Measurements from ENCODE around the gene TTC16.

The TTC16 gene

DNA sequence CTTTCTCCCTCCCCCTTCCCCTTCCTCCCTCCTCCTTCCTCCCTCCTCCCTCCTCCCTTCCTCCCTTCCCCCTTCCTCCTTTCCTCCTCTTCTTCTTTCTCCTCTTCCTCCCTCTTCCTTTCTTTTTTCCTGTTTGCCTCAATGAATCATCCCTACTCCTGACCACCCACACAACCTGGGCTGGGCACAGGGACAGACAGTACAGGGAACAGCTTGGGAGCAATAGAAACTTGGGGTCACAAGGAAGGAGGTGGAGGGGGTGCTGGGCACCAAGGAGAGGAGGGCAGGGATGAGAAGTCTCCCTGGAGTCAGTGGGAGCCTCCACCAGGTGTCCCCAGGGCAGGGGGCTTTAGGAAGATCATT is 5.0 kb downstream of the TTC16 start:
- no peak for DNase-seq

GRCh38 chr9:127721391-127721821 is 5.5 kb downstream of the TTC16 start:
- DNase-seq, result no peak

DNA sequence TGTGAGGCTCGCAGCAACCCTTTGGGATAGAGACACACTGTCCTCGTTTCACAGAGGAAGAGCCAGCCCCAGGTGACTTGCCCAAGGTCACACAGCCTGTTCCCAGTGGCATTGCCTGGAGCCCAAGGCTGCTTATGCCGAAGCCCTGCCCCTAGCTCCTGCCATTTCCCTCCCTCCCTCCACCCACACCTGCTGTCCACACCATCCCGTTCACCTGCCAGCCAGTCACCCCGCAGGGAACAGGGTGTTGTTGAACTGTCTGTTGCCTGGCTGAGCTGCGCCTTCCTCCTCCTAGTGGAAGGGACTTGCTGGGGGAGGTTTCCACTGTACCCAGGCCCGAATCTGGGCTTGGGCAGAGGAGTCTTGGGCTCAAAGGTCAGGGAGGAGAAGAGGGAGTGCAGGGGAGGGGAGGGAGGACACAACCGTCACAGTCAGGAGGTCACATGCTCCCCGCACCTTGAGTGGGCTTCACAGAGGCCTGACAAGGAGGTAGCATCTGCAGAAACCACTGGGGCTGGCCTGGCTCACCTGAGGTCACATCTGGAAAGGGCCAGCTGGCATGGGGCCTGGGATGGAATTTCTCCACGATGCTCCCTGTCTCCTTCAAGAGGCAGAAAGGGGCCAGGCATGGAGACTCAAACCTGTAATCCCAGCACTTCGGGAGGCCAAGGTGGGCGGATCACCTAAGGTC is 6.3 kb downstream of the TTC16 start:
- no peak for DNase-seq

DNA sequence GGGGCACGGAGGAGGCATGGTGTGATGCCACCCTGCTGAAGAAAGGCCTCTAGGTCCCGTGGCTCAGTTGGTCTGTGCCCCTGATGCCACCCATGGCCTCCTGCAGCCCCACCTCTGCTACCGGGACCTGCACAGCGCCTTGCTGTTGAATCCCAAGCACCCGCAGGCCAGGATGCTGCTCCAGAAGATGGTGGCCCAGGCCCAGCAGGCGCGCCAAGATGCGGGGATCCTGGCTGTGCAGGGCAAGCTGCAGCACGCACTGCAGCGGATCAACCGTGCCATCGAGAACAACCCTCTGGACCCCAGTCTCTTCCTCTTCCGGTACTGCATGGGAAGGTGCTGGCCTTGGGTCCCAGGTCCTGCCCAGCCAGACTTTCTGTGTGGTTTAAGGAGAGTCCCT is 7.1 kb downstream of the TTC16 start:
- no peak for DNase-seq

DNA sequence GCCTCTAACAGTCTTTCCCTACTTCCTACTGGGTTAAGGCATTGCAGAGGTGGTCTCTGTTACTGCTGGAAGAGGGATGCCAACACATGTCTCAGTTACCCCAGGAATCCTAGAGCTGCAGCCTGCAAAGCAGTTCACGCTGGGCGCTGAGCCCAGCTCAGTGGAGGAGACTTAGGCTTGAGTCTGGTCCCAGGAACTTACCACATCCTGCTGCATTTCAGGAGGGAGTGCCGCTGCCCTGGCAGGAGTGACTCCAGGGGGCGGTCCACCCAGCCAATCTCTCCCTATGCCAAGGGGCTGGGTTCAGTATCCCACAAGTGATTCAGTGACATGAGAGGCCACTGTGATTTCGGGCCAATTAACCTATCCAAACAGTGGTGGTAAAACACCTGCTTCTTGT is 7.6 kb downstream of the TTC16 start:
- DNase-seq, result no peak

DNA sequence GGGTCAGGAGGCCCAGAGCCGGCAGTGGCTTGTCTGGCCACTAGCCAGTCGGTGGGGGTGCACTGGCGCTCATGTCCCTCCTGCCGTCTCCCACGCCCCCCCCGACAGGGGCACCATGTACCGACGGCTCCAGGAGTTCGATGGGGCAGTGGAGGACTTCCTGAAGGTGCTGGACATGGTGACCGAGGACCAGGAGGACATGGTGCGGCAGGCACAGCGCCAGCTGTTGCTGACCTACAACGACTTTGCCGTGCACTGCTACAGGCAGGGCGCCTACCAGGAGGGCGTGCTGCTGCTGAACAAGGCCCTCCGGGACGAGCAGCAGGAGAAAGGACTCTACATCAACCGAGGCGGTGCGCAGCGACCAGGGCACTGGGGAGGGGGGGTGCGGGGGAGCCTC is 8.1 kb downstream of the TTC16 start:
- DNase-seq, result no peak

DNA sequence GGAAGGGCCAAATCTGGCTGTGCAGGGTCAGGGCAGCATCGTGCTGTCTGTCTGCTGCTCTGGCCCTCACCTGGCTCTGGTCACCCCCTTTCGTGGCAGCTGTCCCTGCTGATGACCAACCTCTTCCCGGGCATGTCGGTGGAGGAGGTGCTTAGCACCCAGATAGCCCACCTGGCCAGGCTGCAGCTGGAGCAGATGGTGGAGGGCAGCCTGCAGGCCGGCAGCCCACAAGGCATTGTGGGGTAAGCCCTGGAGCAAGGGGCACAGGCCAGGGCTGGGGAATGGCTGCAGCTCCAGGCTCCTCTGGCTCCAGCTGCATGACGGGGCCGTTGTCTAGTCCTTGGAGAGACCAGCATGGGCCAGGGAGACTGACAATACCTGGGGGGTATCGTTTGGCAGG is 11.0 kb downstream of the TTC16 start:
- DNase-seq, result no peak

DNA sequence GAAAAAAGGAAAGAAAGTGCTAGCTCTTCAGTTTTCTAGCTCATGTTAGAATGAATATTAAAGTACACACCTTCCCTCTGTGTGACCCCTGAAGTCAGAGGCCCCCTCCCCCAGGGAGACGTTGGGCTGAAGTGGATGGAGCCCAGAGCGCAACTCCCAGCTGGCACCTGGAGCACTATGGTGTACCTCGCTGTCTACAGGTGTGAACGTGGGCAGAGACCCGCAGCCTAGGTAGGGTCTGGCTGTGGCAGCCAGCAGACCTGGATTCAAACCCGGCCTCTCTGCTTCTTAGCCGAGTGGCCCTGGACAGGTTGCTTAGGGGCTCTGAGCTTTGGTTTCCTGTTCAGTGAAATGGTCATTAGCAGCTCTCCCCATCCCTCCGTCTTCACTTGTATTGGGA is 12.9 kb downstream of the TTC16 start:
- DNase-seq, result no peak

DNA sequence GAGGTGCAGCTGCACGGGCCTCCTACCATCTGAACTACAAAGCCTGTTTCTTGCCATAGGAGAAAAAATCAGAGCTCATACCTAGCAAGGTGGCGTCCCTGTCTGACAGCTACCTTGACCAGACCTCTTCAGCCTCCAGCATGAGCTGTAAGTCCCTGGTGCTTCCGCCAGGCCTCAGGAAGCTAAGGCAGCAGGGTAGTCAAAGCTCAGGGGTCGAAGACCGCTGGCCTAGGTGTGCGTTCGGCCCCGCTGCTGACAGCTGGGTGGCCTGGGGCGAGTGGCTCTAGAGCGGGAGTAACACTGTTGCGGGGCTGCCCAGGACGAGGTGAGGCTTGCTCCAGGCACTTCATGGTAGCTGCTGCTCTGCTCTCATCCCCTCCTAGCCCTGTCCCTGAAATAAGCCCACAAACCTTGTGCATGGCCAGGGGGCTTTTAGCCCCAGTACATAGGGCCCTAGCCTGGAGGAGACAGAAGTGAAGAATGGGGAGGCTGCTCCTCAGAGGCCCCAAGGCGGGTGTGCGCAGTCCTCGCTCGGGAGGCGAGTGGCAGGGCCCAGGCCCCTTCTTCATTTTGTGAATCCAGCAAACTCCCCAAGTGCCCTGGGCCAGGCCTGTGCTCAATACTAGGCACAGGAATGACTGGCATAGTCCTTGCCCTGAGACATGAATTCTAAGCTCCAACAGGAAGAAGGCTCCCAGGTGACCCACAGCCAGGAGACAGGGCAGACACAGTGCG is 13.8 kb downstream of the TTC16 start:
- DNase-seq, result no peak

DNA sequence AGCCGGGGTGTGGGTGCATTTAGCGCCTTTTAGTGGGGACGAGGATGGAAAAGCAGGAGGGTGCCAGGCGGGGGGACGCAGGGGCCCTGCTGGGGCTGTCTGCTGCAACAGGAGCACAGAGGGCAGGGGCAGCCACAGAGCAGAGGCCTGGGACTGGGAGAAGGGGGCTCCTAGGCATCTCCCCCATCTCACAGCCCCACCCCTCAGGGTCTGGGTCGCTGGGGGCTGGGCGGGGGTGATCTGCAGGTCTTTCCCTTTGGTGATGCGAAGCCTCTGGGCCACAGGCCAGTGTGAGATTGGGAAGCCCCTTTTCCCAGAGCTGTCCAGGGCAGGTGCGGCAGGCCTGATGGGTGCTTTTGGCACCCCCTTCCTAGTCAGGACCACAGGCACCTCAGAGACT is 14.4 kb downstream of the TTC16 start:
- DNase-seq, result no peak

DNA sequence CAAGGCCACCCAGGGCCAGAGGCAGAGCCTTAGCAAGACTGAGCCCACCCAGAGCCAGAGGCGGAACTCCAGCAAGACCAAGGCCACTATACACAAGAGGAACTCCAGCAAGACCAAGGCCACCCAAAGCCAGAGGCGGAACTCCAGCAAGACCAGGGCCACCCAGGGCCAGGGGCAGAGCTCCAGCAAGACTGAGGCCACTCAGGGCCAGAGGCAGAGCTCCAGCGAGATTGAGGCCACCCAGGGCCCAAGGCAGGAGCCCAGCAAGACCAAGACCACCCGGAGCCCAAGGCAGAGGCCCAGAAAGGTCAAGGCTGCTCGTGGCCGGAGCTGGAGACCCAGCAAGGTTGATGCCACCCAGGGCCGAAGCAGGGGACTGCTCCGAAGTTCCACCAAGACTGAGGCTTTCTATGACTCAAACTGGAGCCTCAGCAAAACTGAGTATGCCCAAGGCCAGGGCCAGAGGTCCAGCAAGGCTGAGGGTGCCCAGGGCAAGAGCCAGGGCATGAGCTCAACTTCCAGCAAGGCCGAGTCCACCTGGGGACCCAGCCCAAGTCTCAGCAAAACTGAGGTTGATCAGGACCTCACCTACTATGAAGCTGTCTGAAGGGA is 15.0 kb downstream of the TTC16 start:
- no peak for DNase-seq

GRCh38 chr9:127731938-127732337 is 16.1 kb downstream of the TTC16 start:
- no peak for DNase-seq

DNA sequence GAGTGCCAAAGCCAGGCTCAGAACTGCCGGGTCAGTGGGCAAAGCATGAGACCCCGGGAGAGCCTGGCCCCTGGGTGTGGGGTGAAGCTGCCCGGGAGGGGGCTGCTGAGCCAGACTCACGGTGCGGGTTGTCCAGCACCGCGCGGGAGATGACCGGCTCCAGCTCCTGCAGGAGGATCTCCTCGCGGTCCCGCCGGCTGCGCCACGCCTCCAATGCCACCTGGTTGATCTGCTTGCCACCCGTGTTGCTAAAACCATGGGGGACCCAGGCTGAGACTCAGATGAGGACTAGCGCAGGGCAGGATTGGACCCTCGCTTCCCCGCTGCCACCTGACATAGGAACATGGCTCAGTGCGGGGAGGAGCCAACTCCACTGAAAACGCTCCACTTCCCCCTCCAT is 16.6 kb downstream of the TTC16 start:
- DNase-seq, result no peak

DNA sequence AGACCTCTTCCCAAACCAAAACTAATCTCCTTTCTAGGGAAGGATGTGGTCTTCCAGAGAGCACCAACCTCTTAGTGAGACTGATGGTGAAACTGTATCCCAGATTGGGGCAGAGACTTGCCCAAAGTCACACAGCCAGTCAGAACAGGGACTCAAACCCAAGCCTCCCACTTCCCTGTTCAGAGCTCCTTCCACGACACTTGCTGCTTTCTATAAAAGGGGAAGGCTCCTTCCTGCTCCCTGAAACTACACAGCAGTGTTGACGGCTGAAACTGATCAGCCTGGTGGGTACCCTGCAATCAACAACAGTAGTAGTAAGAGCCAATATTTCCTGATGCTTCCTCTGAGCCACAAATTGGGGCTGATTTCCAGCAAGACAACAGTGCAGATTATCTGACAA is 17.7 kb downstream of the TTC16 start:
- peak; percentile 44 to 54 for DNase-seq

- DNase-seq, result no peak
These were observed 18.4 kb downstream of the TTC16 start for GRCh38 chr9:127734247-127734746.

- DNase-seq, result peak; percentile 97 to 98
These were observed 19.1 kb downstream of the TTC16 start, which contains the start of gene TOR2A for GRCh38 chr9:127734747-127735529. TSS of gene TOR2A (minus strand) at chr9:127735294. CDS start at chr9:127735270, 24 bp downstream.

DNA sequence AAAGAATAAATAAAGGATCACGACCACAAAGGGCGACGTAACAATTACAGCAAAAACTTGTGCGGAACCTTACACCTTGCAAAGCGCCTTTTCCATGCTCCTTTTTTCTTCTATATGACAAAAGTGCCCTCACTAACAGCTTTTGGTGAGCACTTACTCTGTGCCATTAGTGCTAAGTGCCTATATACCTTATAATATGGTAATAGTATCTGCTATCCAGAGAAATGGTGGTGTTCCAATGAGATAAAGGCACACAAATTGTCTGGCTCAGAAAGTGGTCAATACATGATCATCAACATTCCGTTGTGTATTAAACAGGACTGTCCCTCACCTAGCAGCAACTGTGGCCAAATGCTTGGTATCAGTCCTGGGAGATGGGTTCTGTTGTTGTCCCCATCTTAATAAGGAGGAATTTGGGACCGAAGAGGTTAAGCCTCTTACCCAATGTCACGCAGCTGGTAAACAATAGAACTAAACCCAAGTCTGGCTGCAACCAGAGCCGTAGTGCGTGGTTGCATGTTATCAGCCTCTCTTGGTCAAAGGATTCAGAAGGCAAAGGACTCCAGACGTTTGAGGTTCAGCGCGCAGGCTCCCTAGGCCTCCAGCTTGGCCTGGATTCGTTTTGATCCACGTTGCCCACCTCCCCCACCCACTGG is 19.8 kb downstream of the TTC16 start:
- no peak for DNase-seq

DNA sequence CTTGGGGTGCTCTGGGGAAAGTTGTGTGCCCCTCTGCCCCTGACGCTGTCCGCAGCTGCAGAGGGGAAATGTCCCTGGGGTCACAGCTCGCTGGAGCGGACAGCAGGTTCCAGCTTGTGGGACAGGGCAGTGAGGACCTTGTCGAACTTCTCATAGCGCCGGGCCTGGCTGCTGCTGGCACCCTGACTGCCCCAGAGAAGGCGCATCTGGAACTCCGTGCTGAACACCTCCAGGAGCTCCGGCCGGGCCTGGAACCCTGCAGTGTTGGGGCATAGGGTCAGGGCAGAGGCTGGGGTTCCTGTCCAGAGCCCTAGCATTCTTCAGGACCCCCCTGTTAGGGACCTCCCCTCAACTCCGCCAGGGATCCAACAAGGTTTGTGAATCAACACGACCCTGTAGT is 22.8 kb downstream of the TTC16 start:
- DNase-seq, result no peak

- peak; percentile 43 to 75 for DNase-seq
These were observed 23.9 kb downstream of the TTC16 start for GRCh38 chr9:127739614-127740330.

DNA sequence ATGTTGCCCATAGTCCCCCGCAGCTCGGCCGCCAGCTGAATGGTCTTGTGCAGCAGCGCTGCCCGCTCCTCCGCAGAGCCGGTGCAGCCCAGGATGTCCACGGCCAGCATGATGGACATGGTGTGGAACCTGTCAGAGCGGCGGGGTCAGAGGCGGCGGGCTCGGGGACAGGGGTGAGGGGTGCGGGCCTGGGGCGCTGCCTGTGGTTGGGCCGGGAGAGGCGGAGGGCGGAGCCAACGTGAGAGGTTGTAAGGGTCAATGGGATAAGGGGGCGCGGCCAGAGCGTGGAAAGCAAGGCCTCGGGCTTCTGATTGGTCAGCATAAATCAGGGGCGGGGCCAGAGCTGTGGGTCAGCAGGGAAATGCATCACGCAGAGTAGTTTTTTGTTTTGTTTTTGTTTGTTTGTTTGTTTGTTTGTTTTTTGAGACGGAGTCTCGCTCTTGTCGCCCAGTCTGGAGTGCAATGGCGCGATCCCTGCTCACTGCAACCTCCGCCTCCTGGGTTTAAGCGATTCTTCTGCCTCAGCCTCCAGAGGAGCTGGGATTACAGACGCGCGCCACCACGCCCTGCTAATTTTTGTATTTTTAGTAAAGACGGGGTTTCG is 26.1 kb downstream of the TTC16 start:
- DNase-seq, result no peak

- DNase-seq, result no peak
These were observed 26.7 kb downstream of the TTC16 start for GRCh38 chr9:127742435-127743088.
